ENCODE measurements around the gene URGCP. TPM values are rescaled to one million over a fixed set of nuclear protein-coding genes. Genes with fewer than 3 reads are reported as not detected.

URGCP gene
- total RNA-seq, 1 experiment from 2014 or later, result 30.8 TPM

DNA sequence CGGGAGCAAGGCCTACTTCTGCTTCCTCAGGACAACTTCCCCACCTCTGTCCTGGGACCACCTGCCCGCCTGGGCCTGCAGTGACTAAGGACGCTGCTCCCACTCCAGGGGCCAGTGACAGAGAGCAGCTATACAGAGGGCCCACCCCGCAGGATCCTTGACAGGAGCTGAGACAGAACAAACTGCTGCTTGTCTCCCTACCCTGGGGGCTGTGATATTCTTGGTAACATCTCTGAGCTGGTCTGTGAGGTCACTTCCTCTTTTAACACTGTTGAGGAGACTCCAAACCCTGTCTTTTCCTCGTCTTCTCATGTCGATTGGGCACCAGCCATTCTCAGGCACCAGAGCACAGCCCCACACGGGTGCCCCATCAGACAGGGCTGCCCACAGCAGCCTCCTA, 30.2 kb downstream of the URGCP start:
- no peak for DNase-seq (ENCODE audit: low read depth)

DNA sequence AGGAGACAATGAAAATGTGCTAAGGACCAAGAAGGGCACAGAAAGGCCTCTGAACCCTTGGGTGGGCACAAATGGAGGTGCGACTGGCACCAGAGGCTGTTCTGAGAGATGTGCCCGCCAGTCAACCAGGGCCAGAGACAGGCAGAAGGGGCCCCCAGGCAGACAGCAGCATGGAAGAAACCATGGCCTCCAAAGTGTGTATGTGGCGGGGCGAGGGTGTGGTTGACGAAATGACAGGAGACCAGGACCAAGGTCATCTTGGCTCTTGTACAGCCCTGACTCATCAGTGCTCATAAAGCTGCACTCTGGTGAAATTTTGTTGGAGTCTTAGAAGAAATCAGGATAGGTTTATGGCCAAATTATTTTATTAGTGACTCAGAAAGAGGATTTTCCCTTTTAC, 33.1 kb downstream of the URGCP start:
- DNase-seq (ENCODE audit: low read depth), result peak; percentile 62

DNA sequence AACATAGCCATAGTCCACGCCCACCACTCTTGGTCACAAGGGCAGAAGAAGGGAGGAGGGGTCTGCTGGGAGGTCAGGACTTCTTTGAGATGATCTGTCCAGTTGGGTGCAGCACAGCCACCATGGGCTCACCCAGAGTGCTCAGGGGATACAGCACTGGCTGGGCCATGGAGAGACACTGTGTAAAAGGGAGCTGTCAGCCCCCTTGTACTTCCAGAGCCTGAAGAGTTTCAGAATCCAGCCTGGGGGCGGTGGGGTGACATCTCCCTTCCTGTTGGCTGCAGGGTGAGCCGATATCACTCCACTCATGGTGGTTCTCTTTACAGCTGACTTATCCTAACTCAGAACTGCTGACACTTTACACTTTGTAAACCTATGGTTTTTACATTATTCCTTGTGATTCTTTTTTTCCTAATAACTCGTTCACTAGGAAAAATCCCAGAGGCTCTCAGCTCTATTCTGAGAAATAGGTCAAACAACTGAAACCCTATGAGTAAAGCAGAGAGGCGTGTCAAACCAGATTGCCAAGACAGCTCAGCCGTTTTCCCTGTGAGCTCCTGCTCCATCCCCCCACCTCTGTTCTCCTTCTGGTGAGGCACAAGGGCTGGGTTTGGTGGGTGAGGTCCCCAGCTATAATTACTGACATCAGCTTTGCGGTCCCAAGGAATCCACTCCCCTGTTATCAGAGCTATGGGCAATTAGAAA, 33.8 kb downstream of the URGCP start:
- peak; percentile 85 for DNase-seq (ENCODE audit: low read depth)

DNA sequence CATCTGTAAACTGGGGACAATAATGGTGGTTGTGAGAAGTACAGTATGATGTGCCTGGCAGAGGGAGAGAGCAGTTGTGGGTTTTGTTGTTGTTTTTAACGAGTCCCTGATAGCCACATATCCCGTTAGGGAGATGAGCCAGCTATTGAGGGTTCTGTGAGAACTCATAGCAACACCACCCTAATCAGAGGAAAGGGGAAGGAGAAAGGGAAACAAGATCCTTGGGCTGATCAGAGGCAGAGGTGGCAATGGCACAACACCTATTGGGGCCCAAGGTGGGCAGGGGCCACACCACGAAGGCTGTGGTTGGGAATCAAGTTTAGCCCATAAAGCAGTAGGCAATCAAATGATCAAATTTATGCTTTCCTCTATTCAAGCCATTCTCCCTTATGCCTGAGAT, 35.3 kb downstream of the URGCP start:
- DNase-seq (ENCODE audit: low read depth), result no peak

DNA sequence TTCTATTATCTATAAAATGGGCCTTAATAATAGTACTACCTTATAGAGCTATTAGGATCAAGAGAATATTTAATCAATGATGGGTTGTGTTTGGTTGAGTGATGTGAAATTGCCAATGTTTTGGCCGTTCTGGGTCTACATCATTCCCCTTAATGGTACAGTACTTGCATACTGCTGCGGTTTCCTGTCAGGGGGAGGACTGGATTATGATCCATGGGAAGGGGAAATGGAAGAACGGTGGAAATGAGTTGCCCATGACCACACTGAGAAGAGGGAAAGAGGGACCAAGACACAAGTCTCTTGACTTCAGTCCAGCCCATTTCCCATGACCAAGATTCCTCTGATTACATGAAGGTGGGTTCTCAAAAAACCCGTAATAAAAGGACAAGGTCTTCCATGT, 36.1 kb downstream of the URGCP start:
- DNase-seq (ENCODE audit: low read depth), result no peak

DNA sequence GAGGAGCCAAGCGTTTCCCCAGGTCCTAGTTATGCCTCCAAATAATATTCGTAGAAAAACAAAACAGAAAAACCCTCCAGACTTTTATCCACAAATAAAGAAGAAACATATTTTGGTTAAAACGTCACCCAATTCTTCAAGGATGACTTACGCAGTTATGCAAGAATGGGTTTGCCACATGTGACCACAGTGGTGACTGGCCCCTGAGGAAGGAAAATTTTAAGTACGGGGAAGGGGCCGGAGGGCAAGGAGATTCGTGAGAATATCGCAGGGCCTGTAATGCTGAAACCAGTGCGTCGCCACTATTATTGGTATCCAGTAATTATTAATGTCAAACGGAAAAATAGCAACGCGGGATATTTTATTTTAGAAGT, 36.5 kb downstream of the URGCP start:
- DNase-seq (ENCODE audit: low read depth), result peak; percentile 93

DNA sequence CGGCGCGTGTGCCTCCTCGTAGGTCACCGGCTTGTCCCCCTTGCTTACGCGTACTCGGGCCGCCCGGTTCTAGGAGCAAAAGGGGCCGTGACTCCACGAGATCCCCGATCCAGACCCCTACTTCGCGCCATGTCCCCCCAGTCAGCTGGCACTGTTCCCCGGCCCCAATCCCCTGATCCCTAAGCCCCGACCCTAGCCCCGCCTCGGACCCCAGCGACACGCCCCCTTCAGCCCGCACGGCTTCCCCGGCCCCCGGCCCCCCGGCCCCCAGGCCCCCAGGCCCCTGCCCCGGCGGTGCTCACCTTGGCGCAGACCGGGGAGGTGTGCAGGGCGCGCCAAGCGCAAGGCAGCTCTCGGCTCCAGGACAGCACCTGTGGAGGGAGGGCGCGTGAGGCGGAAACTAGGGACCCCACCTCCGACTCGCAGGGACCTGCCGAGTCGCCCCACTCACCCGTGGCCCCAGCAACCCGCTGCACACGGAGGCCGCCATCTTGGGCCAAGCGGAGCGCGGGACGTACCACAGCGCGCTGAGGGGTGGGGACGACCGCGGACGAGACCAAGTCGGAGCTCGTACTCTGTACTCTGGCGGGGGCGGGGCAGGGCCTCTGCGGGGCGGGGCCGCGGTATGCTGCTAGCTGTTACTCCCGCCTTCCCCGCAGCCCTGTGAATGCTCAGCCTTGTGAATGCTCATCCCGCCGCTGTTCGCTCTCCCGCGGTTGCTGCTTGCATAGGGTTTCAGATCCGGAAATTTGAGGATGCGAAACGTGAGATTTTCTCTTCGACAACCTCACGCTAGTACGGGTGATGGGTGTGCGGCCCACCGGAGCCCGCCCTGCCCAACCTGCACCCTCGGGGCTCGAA, 37.2 kb downstream of the URGCP start, which contains the start of gene MRPS24:
TSS of gene MRPS24 (minus strand) at position 512 of the 861 bp plus-strand sequence. CDS start at position 490, 22 bp downstream.
- DNase-seq (ENCODE audit: low read depth), result peak; percentile 96

DNA sequence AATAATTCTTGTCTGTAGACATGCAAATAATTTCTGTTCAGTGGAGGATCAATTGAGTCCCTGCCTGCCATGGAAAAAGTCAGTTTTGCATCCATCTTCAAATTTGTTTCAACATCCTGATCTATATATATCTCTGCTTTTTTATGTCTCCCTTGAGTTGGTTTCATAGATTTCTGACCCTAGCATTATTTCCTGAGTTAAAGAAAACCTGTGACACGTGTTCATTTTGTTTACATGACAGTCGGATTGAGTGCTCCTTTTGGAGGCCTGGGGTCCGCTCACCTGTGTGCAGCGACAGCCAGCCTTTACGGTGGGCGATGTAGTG, 37.8 kb downstream of the URGCP start:
- no peak for DNase-seq (ENCODE audit: low read depth)

DNA sequence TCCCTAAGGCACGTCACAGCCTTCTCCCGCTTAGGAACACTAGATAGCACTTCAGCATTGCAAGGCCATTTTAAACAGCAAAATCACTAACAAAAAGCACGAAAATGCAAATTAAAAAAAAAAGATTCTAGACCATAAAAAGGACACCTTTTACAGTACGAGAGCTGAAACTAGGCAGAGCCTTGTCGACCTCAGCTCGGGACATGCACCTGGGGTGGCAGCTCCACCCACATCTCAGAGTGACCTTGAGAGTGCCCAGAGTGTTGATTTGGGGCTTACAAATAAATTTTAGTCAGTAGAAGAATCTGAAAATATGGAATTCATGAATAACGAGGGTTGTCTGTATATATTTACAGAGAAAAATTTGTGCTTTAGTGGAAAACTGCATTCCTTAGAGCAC, 38.2 kb downstream of the URGCP start:
- no peak for DNase-seq (ENCODE audit: low read depth)

DNA sequence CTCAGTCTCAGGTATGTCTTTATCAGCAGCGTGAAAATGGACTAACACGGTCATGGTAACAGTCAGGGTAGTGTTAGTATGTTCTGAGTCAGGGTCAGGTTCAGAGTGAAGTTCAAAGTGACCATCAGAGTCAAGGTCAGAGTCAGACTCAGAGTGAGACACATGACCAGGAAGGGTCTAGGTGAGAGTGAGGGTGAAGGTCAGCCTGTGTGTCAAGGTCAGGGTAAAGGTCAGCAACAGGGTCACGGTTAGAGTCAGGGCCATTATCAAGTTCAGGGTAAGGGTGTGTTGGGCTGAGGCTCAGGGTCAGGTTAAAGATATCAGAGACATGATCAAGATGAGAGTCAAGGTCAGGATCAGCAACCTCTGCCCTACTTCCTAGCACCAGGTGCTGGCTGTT, 41.1 kb downstream of the URGCP start:
- no peak for DNase-seq (ENCODE audit: low read depth)

DNA sequence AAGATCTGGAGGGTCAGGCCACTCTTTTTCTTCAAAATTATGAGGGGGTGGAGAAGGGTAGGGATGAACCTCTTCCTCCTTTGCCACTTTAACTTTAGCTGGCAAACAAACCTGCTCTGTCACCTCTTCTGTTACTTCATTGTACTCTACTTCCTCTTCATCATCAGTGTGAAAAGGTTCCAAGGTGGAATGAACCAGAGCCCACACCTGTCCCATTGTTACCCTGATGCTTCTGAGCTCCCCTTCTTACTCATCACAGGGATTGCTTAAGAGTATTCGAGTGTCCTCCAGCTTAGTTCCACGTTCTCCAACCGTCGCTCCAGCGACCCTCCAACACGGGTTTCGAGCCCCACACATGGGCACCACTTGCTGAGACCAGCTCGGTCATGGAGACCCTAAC, 42.3 kb downstream of the URGCP start:
- DNase-seq (ENCODE audit: low read depth), result no peak

DNA sequence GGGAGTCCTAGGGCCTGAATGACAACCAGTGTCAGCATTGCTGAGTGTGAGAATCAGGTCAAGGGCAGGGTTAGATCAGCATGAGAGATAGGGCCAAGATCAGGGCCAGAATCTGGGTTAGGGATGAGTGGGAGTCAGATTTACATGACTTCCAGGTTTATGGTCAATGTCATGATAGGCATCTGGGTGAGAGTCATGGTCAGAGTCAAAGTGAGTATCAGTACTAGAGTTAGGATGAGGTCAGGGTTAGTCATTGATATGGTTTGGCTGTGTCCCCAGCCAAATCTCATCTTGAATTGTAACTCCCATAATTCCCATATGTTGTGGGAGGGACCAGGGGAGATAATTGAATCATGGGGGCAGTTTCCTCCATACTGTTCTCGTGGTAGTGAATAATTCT, 49.4 kb downstream of the URGCP start:
- DNase-seq (ENCODE audit: low read depth), result peak; percentile 68

DNA sequence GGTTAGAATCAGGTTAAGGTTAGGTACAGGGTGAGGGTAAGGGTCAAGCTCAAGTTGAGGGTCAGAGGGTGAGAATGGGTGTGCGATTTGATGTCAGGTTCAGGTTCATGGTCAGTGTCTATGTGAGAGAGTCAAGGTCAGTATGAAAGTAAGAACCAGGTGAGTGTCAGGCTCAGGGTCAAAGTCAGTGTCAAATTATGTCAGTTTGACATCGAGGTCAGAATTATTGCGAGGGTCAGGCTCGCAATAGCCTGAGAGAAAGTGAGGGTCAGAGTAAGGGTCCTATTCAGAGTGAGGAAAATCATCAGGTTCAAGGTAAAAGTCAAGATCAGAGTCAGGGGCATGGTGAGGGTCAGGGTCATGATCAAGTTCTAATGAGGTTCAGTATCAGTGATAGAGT, 50.1 kb downstream of the URGCP start:
- no peak for DNase-seq (ENCODE audit: low read depth)

DNA sequence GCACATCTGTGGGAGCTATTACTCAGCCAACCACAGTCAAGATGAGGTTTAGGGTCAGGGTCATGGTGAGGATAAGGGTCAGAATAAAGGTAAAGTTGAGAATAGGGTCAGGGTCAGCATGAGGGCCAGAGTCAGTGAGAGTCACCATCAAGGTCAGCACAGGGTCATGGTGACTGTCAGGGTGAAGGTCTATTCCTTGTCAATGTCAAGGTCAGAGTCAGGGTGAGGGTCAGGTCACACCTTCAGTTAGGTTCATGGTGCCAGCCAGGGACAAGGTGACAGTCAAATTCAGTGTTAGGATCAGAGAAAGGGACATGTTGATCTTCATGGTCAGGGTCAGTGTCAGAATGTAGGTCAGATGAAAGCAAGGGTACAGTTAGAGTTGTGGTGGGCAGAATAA, 51.2 kb downstream of the URGCP start:
- no peak for DNase-seq (ENCODE audit: low read depth)

DNA sequence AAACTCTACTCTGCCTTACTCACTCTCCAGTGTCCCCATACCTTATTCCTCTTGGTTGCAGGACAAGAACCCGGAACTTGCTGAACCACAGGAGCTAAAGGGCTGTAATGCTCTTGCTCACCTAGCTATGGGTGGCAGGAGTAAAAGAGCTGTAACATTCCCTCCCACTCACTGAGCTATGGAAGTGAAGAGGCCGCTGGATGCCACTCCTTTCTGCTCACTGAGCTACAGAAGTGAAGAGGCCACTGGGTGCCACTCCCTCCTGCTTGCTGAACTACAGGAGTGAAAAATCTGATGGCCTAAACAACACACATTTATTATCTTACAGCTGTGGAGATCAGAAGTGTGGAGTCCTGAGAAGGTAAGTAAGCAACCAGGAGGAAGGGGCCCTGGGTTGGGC, 54.6 kb downstream of the URGCP start:
- no peak for DNase-seq (ENCODE audit: low read depth)

DNA sequence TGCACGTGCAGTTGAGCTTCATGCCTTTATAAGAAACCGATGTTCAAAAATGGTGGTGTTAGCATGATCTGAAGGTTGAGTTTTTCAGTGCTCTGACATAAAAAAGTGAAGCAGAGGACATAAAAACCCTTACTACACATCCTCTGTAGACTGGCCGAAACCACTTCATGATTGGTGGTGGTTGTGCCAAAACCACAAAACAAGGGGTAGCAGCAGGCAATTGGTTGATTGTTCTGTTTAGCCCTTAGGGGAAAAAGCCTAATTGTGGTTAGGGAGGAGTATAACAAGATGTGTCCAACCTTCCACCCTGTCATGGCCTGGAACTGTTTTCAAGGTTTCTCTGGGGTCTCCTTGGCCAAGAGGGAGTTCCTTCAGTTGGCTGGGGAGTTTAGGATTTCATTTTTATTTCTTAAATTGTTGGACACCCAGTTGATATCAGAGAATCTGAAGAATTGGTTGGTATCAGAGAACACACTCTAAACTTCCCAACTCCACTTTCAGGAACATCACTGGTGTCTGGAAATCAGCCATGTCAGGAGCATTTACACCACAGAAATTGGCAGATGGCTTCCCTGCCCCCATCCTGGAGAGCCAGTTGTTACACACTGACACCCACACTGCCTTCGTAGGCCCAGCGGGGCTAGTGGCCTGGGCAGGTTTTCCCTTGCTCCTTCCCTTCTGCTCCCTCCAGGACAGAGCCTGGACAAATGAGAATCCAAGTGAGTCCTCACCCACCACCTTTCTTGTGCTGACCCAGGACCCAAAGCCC, 55.9 kb downstream of the URGCP start:
- no peak for DNase-seq (ENCODE audit: low read depth)

DNA sequence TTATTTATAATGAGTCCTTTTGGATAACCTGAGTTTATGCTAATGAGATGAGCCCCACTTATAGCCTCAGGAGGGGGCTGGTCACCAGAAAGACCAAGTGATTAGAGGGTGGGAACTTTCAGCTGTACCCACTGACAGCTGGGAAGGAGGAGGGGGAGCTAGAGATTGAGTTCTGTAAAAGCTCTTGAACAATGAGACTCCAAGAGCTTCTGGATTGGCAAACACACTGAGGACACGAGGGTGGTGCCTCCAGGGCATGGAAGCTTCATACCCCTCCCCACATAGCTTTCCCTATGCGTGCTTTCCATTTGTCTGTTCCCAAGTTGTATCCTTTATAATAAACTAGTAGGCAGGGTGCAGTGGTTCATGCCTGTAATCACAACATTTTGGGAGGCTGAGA, 57.3 kb downstream of the URGCP start:
- DNase-seq (ENCODE audit: low read depth), result no peak

DNA sequence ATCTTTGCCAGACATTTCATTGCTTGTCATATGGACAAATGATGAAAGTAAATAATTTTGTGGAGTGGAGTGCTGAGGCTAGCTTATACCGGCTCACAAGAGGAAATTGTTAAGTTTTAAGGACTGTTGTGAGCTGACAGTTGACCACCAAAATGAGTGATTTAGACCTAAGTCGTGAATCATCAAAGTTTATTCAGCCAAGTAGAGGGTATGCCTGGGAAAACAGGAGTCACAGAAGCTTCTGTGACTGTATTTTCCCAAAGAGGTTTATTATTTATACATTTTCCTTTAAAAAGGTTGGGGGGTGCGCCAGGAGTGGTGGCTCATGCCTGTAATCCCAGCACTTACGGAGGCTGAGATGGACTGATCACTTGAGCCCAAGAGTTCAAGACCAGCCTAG, 58.9 kb downstream of the URGCP start:
- DNase-seq (ENCODE audit: low read depth), result peak; percentile 73

DNA sequence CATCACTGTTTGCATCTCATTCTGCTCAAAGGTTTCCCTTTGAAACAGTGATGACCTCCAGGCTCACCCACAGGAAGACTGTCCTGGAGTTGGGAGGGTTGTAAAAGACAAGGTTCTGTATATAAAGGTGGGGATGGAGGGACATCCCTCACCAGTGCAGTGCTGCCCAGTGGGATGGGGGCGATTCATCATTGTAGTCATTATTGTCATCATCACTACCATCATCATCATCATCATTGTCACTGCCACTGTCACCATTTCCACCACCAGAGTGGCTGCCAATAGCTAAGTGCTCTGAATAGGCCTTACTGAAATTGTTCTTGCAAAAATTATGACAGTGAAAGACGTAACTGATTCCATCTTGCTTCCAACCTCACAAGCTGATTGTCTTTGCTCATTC, 61.7 kb downstream of the URGCP start:
- DNase-seq (ENCODE audit: low read depth), result no peak

DNA sequence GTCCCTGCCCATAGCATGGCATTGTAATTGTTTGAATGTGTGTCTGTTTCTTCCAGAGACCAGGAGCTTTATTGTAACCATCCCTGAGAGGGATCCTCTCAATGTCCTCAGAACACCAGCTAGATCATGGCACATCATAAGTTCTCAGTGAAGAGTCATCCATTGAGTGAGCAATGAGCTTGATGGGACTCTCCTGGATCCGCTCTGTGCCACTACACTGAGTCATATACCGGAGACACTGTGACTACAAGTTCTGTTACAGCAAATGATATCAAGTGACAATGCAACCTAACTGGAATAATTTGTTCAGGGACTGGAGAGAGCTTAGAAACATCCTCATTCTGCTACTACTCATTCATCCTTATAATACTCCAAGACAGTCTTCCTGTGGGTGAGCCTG, 62.1 kb downstream of the URGCP start:
- peak; percentile 19 for DNase-seq (ENCODE audit: low read depth)

DNA sequence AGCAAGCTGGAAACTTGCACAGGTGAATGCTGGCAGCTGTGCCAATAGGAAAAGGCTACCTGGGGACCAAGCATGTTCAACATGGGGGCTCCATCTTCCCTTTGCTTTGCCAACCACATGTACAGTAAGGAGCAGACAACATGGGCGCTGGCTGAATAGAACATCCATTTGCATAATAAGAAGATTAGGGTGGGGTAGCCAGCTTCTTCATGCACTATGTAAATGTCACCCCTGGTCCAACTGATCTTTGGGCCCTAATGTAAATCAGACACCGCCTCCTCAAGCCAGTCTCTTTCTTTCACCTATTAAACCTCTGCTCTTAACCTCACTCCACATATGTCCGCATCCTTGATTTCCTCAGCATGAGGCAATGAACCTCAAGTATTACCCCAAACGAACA, 63.1 kb downstream of the URGCP start:
- DNase-seq (ENCODE audit: low read depth), result no peak

DNA sequence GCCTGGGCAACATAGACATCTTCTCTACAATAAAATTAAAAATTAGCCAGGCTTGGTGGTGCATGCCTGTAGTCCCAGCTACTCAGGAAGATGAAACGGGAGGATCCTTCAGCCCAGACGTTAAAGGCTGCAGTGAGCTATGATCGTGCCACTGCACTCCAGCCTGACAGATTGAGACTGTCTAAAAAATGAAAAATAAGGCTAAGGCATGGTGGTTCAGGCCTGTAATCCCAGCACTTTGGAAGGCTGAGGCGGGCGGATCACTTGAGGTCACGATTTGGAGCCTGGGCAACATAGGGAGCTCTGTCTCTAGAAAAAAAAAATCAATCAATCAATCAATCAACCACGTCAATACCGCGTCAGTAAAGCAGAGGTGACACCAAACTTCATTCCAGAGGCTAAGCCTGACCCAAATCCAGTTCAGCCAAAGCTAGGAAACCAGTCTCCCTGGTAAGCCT, 68.2 kb downstream of the URGCP start:
- no peak for DNase-seq (ENCODE audit: low read depth)

Measured in LHCN-M2 (cell line).